Posterior cingulate gyrus (tissue), 11 donors: ENCODE measurements around the gene FAM83F.

Source experiments
- DNase-seq, 10 donors: peaks; one replicate each; pipeline versions ENCODE4 v3.0.0 to v3.0.0-alpha.2; 2020 to 2021; ENCODE audit warnings: mixed read lengths in 3 of 10
- intact Hi-C: fragments of 100-400 bp; cut with DNase I; formaldehyde crosslinking; loops from one replicate; pipeline ENCODE4 v1.15.1; 2023

Gene FAM83F

GRCh38 chr22:40088818-40089217 is 94.1 kb downstream of the FAM83F start:
- no peak for DNase-seq
- intact Hi-C loops: no loop called here
